HG03521 (cell line): ENCODE data around the gene LRRC8D.
A peak's percentile ranks its signal among the peaks of the same experiment; 100 is the strongest.
"Not testable (repeated sequence)": the region's sequence is repeated elsewhere in the genome, so short reads cannot be mapped to it uniquely, and the experiment has no call there.

Source experiments
- ATAC-seq: cut with Tn5 transposase; IDR thresholded peaks from one replicate; pipeline ENCODE4 v1.9.1; 2021; ENCODE audit warnings: mild to moderate bottlenecking, moderate library complexity; ENCODE audit not compliant: unreplicated experiment

The LRRC8D gene

DNA sequence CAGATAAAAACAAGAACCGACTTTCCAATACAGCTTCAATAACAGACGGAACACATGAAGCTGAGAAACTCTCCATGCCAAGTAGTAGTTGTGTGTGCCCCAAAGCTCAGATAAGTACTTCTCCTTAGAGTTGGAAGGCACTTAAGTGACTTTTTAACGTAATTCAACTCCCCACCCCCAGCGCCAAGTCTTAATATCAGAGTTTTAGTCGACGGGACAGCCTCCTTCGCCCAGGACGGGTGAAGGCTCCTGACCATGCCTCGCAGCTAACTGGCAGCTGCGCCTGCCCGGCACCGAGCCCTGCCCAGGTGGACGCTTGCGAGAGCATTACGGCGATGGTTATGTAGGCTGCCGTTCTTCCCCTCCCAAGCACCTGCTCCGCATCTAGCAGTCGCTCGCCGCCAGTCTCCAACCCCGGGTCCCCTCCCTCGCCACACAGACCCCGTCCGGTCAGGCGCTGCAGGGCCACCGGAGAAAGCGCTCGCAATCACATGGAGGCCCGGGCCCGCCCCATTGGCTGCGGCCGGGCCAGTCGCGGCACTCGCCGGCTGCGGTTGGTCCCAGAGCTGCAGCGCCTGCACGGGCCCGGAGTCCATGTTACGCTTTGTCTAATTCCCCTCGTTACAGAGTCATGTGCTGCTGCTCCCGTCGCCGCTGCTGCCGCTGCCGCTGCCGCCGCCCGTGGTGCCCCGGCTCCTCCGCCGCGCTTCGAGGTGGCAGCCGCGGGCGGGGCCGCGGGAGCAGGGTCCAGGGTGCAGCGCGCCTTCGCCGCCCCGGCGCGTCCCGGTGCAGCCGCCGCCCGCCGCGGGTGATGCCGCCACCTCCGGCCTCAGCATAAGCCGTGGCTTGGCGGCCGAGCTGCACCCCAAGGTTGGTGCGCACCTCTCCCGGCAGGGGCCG lies at the start of gene LRRC8D:
LRRC8D (plus strand) TSS at position 611 of the 900 bp plus-strand sequence. CDS start 112,037 bp downstream, outside the sequence.
- ATAC-seq: peak; percentile 75

DNA sequence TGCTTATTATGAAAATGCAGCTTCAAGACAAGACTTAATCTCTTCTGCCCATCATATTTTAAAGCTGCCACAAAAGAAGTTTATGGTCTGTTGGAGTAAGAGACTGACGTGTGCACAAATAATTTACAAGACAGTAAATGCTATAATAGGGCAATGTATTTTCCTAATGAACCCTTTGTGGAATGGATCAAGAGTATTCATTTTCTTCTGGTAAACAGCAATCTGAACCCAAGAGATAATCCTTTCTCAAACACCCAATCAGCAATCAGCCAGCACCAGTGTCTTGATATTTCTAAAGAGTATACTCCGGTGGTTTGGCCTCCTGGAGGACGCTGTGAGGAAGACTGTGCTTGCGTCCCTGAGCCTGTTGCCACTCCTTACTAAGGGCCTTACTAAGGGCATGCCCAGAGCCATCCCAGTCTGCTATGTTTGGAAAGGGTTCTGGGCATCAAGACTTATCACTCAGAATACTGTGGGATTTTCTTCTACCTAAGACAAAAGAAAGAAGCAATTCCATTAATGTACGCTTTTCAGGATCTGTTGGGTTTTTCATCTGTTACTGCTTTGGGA lies 48.8 kb upstream of the LRRC8D start:
- no peak for ATAC-seq

DNA sequence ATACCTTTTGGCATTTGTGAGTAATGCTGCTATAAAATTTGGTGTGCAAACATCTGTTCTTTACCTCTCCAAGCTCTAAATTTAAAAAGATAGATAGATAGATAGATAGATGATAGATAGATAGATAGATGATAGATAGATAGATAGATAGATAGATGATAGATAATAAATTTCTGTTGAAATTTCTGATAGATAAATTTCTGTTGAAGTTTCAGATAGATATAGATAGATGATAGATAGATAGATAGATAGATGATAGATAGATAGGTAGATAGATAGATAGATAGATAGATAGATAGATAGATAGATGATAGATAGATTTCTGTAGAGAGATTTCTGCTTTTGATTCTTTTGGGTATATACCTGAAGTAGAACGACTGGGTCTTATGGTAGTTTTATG lies 44.7 kb upstream of the LRRC8D start:
- ATAC-seq: not testable (repeated sequence)

GRCh38 chr1:89777271-89777670 lies 43.6 kb upstream of the LRRC8D start:
- ATAC-seq: not testable (repeated sequence)

- no peak for ATAC-seq
These were observed 41.5 kb upstream of the LRRC8D start for GRCh38 chr1:89779151-89779940.

GRCh38 chr1:89780721-89781120 lies 40.1 kb upstream of the LRRC8D start:
- no peak for ATAC-seq

- peak; percentile 81 for ATAC-seq
These were observed 39.2 kb upstream of the LRRC8D start for GRCh38 chr1:89781494-89782126.

GRCh38 chr1:89786628-89787214 lies 34.1 kb upstream of the LRRC8D start:
- no peak for ATAC-seq

GRCh38 chr1:89790592-89790991 lies 30.2 kb upstream of the LRRC8D start:
- ATAC-seq: no peak

- no peak for ATAC-seq
These were observed 29.6 kb upstream of the LRRC8D start for GRCh38 chr1:89791064-89791726.

DNA sequence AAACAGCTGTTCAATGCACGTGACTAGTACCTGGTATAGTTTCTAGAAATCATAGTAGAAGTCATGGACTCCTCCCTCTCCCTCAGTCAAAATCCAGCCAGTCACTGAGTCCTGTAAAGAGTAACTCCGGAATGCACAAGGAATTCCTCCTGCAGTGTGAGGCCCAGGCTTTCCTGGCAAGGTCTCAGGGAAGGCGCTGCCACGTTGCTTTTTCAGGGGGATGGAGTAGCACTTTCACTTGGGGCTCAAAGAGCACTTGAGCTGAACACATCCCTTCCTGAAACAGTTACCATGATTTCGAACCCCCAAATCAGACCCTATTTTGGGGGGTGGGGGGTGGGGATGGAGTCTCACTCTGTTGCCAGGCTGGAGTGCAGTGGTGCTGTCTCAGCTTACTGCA lies 26.4 kb upstream of the LRRC8D start:
- ATAC-seq: no peak

DNA sequence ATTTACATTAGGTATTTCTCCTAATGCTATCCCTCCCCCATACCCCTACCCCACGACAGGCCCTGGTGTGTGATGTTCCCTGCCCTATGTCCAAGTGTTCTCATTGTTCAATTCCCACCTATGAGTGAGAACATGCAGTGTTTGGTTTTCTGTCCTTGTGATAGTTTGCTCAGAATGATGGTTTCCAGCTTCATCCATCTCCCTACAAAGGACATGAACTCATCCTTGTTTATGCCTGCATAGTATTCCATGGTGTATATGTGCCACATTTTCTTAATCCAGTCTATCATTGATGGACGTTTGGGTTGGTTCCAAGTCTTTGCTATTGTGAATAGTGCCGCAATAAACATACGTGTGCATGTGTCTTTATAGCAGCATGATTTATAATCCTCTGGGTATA lies 25.3 kb upstream of the LRRC8D start:
- ATAC-seq: not testable (repeated sequence)

DNA sequence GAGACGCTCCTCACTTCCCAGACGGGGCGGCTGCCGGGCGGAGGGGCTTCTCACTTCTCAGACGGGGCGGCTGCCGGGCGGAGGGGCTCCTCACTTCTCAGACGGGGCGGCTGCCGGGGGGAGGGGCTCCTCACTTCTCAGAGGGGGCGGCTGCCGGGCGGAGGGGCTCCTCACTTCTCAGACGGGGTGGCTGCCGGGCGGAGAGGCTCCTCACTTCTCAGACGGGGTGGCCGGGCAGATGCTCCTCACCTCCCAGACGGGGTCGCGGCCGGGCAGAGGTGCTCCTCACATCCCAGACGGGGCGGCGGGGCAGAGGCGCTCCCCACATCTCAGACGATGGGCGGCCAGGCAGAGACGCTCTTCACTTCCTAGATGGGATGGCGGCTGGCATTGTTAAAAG lies 23.0 kb upstream of the LRRC8D start:
- not testable (repeated sequence) for ATAC-seq

DNA sequence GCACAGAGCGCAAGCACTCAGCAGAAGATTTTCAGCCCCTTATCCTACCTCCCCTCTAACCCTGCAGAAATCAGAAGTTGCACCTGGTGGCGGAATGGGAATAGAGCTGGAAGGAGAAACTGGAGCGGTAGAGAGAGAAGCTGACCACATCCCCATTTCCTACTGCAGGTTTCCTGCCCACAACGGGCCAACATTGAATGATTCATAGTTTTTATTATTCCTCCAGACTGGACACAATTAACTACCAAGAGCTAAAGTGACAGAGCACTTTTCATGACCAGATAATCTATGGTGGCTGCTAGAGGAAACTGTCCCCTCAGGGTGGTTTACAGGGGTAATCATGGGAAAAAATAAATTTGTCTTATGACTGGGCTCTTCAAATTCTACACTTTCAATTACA lies 21.3 kb upstream of the LRRC8D start:
- no peak for ATAC-seq

DNA sequence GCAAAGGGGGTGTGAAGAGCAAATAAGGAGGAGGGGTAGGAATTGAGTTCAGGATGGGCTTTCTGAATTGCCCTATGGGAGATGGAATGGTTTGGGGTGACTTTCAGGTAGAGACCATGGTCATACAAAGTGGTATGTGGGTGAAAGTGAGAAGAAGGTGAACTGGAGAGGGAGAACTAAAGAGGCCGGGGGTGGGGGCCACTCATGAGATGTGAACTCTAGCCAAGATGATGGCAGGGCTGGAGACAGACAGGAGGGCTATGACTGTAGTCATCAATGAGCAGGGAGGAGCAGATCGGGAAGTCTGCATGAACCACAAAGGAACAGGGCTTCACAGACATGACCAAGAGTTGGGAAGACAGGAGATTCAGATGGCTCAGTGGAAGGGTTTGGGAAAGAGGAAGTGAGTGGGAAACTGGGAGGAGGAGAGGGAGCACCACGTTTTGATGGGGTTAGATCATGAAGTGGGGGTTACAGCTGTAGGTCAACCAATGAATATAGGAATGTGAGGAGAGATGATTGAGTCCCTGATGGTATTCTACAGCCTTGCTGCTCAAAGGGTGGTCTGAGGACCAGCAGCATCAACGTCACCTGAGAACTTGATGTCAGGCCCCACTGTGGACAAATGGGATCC lies 20.7 kb upstream of the LRRC8D start:
- no peak for ATAC-seq

GRCh38 chr1:89800718-89801117 lies 20.1 kb upstream of the LRRC8D start:
- no peak for ATAC-seq

DNA sequence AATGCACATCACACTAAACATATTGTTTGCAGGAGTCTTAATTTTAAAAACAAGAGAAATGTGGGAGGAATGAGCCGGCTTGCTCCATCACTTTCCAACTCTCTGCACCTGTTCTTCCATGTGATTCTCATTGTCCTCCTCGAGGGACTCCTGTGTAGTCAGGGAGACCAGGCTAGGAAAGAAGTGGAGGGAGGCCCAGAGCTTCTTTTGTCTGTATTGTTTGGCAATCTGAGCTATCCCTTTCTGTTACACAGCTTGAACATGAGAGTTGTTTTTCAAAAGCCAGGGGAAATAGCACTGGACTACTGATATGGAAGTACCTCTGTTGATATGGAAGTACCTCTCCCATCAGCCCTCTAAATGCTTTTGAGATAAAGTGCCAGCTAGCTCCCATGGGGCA lies 18.8 kb upstream of the LRRC8D start:
- no peak for ATAC-seq

DNA sequence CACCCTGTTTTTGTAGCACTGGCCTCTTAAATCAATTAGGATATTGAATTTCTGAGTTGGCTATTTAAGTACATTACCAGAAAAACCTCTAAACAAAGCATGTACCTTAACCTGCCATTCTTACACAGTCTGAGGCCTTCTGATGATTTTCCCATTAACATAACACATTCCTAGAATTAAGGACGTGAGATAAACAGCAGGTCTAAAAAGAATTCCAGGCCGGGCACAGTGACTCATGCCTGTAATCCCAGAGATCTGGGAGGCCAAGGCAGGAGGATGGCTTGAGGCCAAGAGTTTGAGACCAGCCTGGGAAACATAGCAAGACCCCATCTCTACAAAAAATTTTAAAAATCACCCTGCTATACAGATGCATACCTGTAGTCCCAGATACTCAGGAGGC lies 18.0 kb upstream of the LRRC8D start:
- no peak for ATAC-seq

DNA sequence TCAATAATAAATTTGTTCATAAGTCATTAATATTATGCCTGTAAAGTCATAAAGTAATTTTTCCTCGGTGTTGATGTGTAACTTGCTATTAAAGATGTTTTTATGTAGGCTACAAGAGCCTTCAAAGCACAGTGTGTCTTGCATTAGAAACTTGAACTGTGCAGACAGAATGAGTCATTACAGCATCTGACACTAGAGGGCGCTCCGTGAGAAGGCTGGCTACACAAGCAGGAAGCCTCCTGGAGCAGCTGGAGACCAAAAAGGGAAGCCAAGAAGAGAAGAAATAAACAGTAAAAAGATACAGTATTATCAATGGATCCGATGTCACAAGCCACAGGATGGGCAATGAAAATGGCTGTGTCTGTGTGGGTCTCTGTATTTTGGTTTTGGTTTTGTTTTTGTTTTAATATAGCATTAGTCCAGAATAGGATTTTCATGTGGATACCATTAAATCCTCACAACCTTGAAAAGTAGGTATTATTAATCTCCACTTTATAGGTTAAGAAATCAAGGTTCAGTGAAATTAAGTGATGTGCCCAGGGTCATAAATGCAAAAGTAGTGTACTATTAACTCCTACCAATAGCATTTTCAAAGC lies 16.1 kb upstream of the LRRC8D start:
- ATAC-seq: peak; percentile 44
